HG02759 (cell line): Measurements from ENCODE around the gene KIF5C.
"Not testable (repeated sequence)": the region's sequence is repeated elsewhere in the genome, so short reads cannot be mapped to it uniquely, and the experiment has no call there.

Experiments used
- ATAC-seq: cut with Tn5 transposase; IDR thresholded peaks from one replicate; pipeline ENCODE4 v1.9.1; 2021; ENCODE audit warnings: mild to moderate bottlenecking, moderate library complexity; ENCODE audit not compliant: unreplicated experiment

The KIF5C gene

GRCh38 chr2:148874868-148875341 is at the start of gene KIF5C:
KIF5C (plus strand) TSS chr2:148875227; CDS start chr2:148875618, 391 bp downstream.
- peak; percentile 94 for ATAC-seq

- no peak for ATAC-seq
Measured at GRCh38 chr2:148826791-148827190, 48.2 kb upstream of the KIF5C start.

- ATAC-seq = no peak
Measured at GRCh38 chr2:148828941-148829340, 46.1 kb upstream of the KIF5C start.

GRCh38 chr2:148829618-148830017 is 45.4 kb upstream of the KIF5C start:
- no peak for ATAC-seq

- no peak for ATAC-seq
Measured at GRCh38 chr2:148832637-148833036, 42.4 kb upstream of the KIF5C start.

GRCh38 chr2:148842050-148842449 is 33.0 kb upstream of the KIF5C start:
- ATAC-seq = no peak

GRCh38 chr2:148848146-148848545 is 26.9 kb upstream of the KIF5C start:
- ATAC-seq = no peak

- ATAC-seq = no peak
Measured at GRCh38 chr2:148853458-148853857, 21.6 kb upstream of the KIF5C start.

- ATAC-seq = no peak
Measured at GRCh38 chr2:148860037-148860436, 15.0 kb upstream of the KIF5C start.

GRCh38 chr2:148861367-148861766 is 13.7 kb upstream of the KIF5C start:
- ATAC-seq = no peak

- ATAC-seq = not testable (repeated sequence)
Measured at GRCh38 chr2:148862478-148862877, 12.5 kb upstream of the KIF5C start.

- ATAC-seq = no peak
Measured at GRCh38 chr2:148865512-148865911, 9.5 kb upstream of the KIF5C start.

- no peak for ATAC-seq
Measured at GRCh38 chr2:148866091-148866490, 8.9 kb upstream of the KIF5C start.

- ATAC-seq = no peak
Measured at GRCh38 chr2:148867079-148867769, 7.8 kb upstream of the KIF5C start.

GRCh38 chr2:148875387-148876051 is 492 bp downstream of the KIF5C start:
- ATAC-seq = peak; percentile 39

GRCh38 chr2:148876202-148876594 is 1.2 kb downstream of the KIF5C start:
- no peak for ATAC-seq

- ATAC-seq = no peak
Measured at GRCh38 chr2:148876595-148877402, 1.8 kb downstream of the KIF5C start.

- ATAC-seq = no peak
Measured at GRCh38 chr2:148877403-148877740, 2.3 kb downstream of the KIF5C start.

GRCh38 chr2:148880636-148881035 is 5.6 kb downstream of the KIF5C start:
- ATAC-seq = no peak

GRCh38 chr2:148882051-148882450 is 7.0 kb downstream of the KIF5C start:
- no peak for ATAC-seq

- no peak for ATAC-seq
Measured at GRCh38 chr2:148885209-148885608, 10.2 kb downstream of the KIF5C start.

GRCh38 chr2:148885988-148886387 is 11.0 kb downstream of the KIF5C start:
- no peak for ATAC-seq
